Loucy (cell line): ENCODE measurements around the gene RHOG.

Experiments
- EZH2phosphoT487 ChIP-seq: fragments of 200-600 bp; IDR thresholded peaks from 2 replicates; pipeline ENCODE4 v1.6.1; 2018; ENCODE audit warnings: antibody characterized with exemption, mild to moderate bottlenecking, moderate library complexity, borderline replicate concordance
- TF ChIP-seq, protein P1 (sequence below): fragments of 200-600 bp; sonication (generic); conservative IDR thresholded peaks from 2 replicates; pipeline ENCODE4 v1.5.1; 2014; ENCODE audit warnings: mild to moderate bottlenecking, antibody characterized with exemption, low read length

DNA sequence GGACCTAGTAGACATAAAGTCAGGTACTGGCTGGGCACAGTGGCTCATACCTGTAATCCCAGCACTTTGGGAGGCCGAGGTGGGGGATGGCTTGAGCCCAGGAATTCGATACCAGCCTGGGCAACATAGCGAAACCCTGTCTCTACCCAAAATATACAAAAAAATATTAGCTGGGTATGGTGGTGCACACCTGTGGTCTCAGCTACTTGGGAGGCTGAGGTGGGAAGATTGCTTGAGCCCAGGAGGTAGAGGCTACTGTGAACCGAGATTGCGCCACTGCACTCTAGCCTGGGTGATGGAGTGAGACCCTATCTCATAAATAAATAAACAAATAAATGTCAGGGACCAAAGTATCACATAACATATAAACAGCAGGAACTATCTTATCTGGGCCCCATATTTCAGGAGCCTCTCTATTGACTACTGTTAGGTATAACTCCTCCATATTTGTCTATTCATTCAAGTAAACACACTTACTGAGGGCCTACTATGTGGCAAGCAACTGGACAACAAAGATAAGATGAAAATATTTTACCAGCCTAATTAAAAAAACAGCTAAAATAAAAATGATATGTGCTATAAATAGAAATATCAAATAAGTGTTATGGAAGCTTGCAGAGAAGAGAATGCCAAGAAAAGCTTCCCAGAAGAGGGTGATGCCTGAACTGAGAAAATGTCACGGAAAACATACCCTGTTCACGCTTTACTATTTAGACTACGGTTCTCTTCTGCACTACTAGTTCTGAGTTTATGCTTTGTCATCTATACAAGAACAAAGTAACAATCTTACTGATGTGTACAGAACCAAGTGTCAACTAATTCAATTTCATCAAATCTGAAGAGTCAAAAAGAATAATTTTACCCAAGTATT, 45.4 kb downstream of the RHOG start:
- TF ChIP-seq, protein P1, sequence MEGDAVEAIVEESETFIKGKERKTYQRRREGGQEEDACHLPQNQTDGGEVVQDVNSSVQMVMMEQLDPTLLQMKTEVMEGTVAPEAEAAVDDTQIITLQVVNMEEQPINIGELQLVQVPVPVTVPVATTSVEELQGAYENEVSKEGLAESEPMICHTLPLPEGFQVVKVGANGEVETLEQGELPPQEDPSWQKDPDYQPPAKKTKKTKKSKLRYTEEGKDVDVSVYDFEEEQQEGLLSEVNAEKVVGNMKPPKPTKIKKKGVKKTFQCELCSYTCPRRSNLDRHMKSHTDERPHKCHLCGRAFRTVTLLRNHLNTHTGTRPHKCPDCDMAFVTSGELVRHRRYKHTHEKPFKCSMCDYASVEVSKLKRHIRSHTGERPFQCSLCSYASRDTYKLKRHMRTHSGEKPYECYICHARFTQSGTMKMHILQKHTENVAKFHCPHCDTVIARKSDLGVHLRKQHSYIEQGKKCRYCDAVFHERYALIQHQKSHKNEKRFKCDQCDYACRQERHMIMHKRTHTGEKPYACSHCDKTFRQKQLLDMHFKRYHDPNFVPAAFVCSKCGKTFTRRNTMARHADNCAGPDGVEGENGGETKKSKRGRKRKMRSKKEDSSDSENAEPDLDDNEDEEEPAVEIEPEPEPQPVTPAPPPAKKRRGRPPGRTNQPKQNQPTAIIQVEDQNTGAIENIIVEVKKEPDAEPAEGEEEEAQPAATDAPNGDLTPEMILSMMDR, result no peak
- no peak for TF ChIP-seq EZH2phosphoT487
